ENCODE results near the gene FREY1. TPM values are rescaled to one million over a fixed set of nuclear protein-coding genes. Genes with fewer than 3 reads are reported as not detected.

FREY1 gene
- total RNA-seq, 4 donors from 2014 or later = not detected

GRCh38 chr11:45895553-45896259, 11.4 kb downstream of the FREY1 start:
- H3K4me3 ChIP-seq = no peak overlapping the region
- in situ Hi-C loops (cut with MboI; ENCODE audit: low sequenced_read_pairs in 4 of 4) (no loop called here), intact Hi-C loops (cut with DNase I; ENCODE audit: low total_unique reads) (no loop called here)
- DNase-seq (no peak), ATAC-seq (no peak)
- peaks cover 0 to 11% of the 10 kb centered on the region in 2 donors for H3K4me1 ChIP-seq
- H3K36me3 ChIP-seq = no peaks in the 10 kb centered on the region
- no peaks in the 10 kb centered on the region for H3K9me3 ChIP-seq
- TF ChIP-seq CTCF (IDR thresholded peaks at IDR 0.05 in 4 of 5, conservative IDR thresholded peaks at IDR 0.05 in 1 of 5) = no peak
- no peak for TF ChIP-seq POLR2A (IDR thresholded peaks at IDR 0.05)
- H3K27me3 ChIP-seq = peaks cover 0 to 15% (median 8%) of the 10 kb centered on the region in 3 donors
- no peak overlapping the region for H3K27ac ChIP-seq

DNA sequence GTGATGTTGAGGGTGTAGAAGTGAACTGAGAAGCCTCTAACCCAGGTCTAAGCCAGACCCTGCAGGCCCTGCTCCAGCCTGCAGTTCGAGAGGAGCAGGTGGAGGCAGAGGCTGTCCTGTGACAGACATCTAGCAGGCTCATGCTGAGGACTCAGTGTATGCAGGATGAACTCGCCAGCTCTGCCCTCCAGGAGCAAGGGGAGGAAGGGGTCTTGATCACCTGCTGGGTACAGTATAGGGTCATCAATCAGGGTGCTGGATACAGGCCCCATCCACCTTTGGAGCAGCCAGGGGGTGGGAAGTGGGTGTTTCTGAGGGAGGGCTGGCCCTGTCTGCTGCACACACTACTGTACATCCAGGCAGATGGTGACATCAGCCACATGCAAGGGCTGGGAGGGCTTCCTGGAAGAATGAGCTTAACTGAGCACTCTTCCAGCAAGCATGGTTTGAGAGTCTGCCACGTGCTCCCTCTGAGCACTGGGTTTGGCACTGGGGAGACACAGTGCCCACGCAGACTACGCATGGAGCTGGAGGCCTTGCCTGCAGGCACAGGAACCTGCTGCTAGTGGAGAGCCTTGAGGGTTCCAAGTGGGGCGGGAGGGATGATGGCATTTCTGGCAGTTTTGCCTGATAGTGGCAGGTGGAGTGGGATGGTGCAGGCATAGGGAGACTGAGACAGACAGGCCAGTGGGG, 12.4 kb downstream of the FREY1 start:
- ATAC-seq (no peak), DNase-seq (no peak)
- Histone ChIP-seq H3K36me3 (no peaks in the 10 kb centered on the region), H3K27me3 (peaks cover 0 to 13% (median 8%) of the 10 kb centered on the region in 3 donors), H3K9me3 (no peaks in the 10 kb centered on the region), H3K4me3 (no peak overlapping the region), H3K27ac (no peak overlapping the region), H3K4me1 (peaks cover 0 to 10% of the 10 kb centered on the region in 2 donors)
- in situ Hi-C loops (cut with MboI; ENCODE audit: low sequenced_read_pairs in 4 of 4) (no loop called here), intact Hi-C loops (cut with DNase I; ENCODE audit: low total_unique reads) (no loop called here)
- TF ChIP-seq CTCF (IDR thresholded peaks at IDR 0.05 in 4 of 5, conservative IDR thresholded peaks at IDR 0.05 in 1 of 5) (no peak), POLR2A (IDR thresholded peaks at IDR 0.05) (no peak)

DNA sequence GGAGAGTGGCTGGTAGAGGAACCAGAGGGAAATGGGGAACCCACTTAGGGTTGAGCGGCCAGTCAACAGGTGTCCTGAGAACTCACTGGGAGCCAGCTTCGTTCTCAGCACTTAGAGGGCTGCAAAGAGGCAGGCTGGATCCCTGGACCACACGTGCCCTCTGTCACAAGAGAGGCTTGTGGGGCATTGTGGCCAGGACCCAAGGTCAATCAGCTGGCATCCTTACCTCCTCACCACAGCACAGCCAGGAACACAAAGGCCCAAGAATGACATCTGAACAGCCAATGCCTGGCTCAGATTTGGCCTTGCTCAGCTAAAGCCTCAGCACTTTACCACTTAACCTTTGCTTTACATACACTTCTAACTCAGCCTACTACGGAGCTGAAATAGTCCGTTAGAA, 14.2 kb downstream of the FREY1 start:
- DNase-seq (no peak), ATAC-seq (no peak)
- Histone ChIP-seq H3K36me3 (no peaks in the 10 kb centered on the region), H3K4me1 (no peaks in the 10 kb centered on the region), H3K9me3 (no peaks in the 10 kb centered on the region), H3K4me3 (no peak overlapping the region), H3K27ac (no peak overlapping the region), H3K27me3 (peaks cover 0 to under 1% (median 0%) of the 10 kb centered on the region in 3 donors)
- in situ Hi-C loops (cut with MboI; ENCODE audit: low sequenced_read_pairs in 4 of 4) (no loop called here), intact Hi-C loops (cut with DNase I; ENCODE audit: low total_unique reads) (no loop called here)
- TF ChIP-seq CTCF (IDR thresholded peaks at IDR 0.05 in 4 of 5, conservative IDR thresholded peaks at IDR 0.05 in 1 of 5) (no peak), POLR2A (IDR thresholded peaks at IDR 0.05) (no peak)

GRCh38 chr11:45890886-45891550, 16.1 kb downstream of the FREY1 start:
- no peak overlapping the region for H3K4me3 ChIP-seq
- no peak for TF ChIP-seq CTCF (IDR thresholded peaks at IDR 0.05 in 4 of 5, conservative IDR thresholded peaks at IDR 0.05 in 1 of 5)
- TF ChIP-seq POLR2A (IDR thresholded peaks at IDR 0.05) = no peak
- intact Hi-C loops (cut with DNase I; ENCODE audit: low total_unique reads) = no loop called here
- no peaks in the 10 kb centered on the region for H3K9me3 ChIP-seq
- H3K4me1 ChIP-seq = peaks cover 0 to under 1% of the 10 kb centered on the region in 2 donors
- in situ Hi-C loops (cut with MboI; ENCODE audit: low sequenced_read_pairs in 4 of 4) = no loop called here
- no peak for ATAC-seq
- no peaks in the 10 kb centered on the region for H3K36me3 ChIP-seq
- no peak overlapping the region for H3K27ac ChIP-seq
- H3K27me3 ChIP-seq = no peaks in the 10 kb centered on the region
- no peak for DNase-seq
